Upper lobe of right lung (tissue), 1 donor: Measurements from ENCODE around the gene ANKRD50. TPM values are rescaled to one million over a fixed set of nuclear protein-coding genes. Genes with fewer than 3 reads are reported as not detected.

Experiments used
- ATAC-seq: fragments of 200-7000 bp; cut with Tn5 transposase; one replicate; pipeline ENCODE4 v1.9.1; 2020; ENCODE audit warnings: mild to moderate bottlenecking, moderate library complexity
- DNase-seq: peaks from one replicate; pipeline ENCODE4 v3.0.0-alpha.2; 2020
- H3K27ac ChIP-seq: fragments of 200-600 bp; one replicate; pipeline ENCODE4 v1.8.0; 2022
- H3K27me3 ChIP-seq: fragments of 200-600 bp; one replicate; pipeline ENCODE4 v1.8.0; 2022; ENCODE audit warnings: mild to moderate bottlenecking
- H3K36me3 ChIP-seq: fragments of 200-600 bp; one replicate; pipeline ENCODE4 v1.8.0; 2022
- H3K4me1 ChIP-seq: fragments of 200-600 bp; one replicate; pipeline ENCODE4 v1.8.0; 2022
- H3K4me3 ChIP-seq: fragments of 200-600 bp; one replicate; pipeline ENCODE4 v1.8.0; 2022; ENCODE audit warnings: mild to moderate bottlenecking
- H3K9me3 ChIP-seq: fragments of 200-600 bp; one replicate; pipeline ENCODE4 v1.8.0; 2022
- intact Hi-C: fragments of 100-400 bp; cut with DNase I; formaldehyde crosslinking; loops from one replicate; pipeline ENCODE4 v1.11.0; 2022
- total RNA-seq: library from RNA; stranded (reverse); fragmentation: NEBNext Ultra II Directional; extraction: Animal tissue kit (Norgen Biotek cat#: 25700); gene quantifications from one replicate; pipeline ENCODE4 v1.2.1, GENCODE V29; 2021
- TF ChIP-seq, protein P1 (sequence below): fragments of 200-600 bp; IDR thresholded peaks from one replicate; pipeline ENCODE4 v1.8.0; 2022; ENCODE audit warnings: antibody characterized with exemption
- donor health status: DM: no; HTN: yes; CAD: no; lungs with severe emphysema.

Gene ANKRD50
- total RNA-seq, 1 donor from 2014 or later = 25.9 TPM

- no peaks in the 10 kb centered on the region for H3K36me3 ChIP-seq
- no peaks in the 10 kb centered on the region for H3K4me1 ChIP-seq
- no peak overlapping the region for H3K27ac ChIP-seq
- ATAC-seq (peak; percentile 24), DNase-seq (no peak)
- TF ChIP-seq, protein P1, sequence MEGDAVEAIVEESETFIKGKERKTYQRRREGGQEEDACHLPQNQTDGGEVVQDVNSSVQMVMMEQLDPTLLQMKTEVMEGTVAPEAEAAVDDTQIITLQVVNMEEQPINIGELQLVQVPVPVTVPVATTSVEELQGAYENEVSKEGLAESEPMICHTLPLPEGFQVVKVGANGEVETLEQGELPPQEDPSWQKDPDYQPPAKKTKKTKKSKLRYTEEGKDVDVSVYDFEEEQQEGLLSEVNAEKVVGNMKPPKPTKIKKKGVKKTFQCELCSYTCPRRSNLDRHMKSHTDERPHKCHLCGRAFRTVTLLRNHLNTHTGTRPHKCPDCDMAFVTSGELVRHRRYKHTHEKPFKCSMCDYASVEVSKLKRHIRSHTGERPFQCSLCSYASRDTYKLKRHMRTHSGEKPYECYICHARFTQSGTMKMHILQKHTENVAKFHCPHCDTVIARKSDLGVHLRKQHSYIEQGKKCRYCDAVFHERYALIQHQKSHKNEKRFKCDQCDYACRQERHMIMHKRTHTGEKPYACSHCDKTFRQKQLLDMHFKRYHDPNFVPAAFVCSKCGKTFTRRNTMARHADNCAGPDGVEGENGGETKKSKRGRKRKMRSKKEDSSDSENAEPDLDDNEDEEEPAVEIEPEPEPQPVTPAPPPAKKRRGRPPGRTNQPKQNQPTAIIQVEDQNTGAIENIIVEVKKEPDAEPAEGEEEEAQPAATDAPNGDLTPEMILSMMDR = no peak
- H3K27me3 ChIP-seq = no peaks in the 10 kb centered on the region
- no peak overlapping the region for H3K4me3 ChIP-seq
- H3K9me3 ChIP-seq = no peaks in the 10 kb centered on the region
- intact Hi-C loops = no loop called here
Observed at GRCh38 chr4:124641715-124642381, 70.7 kb downstream of the ANKRD50 start.

- no peaks in the 10 kb centered on the region for H3K9me3 ChIP-seq
- H3K27ac ChIP-seq = no peak overlapping the region
- intact Hi-C loops = no loop called here
- H3K4me1 ChIP-seq = no peaks in the 10 kb centered on the region
- H3K36me3 ChIP-seq = no peaks in the 10 kb centered on the region
- H3K4me3 ChIP-seq = no peak overlapping the region
- TF ChIP-seq, protein P1 = no peak
- DNase-seq (no peak), ATAC-seq (no peak)
- no peaks in the 10 kb centered on the region for H3K27me3 ChIP-seq
Observed at GRCh38 chr4:124640022-124640730, 72.4 kb downstream of the ANKRD50 start.

DNA sequence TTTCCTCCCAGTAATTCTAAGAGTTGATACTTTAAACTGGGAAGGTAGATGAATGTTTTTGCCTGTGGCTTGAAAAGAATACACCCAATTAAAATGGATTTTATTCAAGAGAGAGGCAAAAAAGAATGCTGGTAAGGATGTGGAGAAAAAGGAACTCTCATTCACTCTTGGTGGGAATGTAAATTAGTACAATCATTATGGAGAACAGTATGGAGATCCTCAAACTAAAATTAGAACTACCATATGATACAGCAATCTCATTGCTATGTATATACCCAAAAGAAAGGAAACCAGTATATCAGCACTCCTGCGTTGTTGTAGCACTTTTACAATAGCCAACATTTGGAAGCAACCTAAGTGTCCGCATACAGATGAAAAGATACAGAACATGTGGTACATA lies 75.2 kb downstream of the ANKRD50 start:
- Histone ChIP-seq H3K27ac (no peak overlapping the region), H3K4me1 (no peaks in the 10 kb centered on the region), H3K36me3 (no peaks in the 10 kb centered on the region), H3K4me3 (no peak overlapping the region), H3K9me3 (no peaks in the 10 kb centered on the region), H3K27me3 (no peaks in the 10 kb centered on the region)
- no peak for ATAC-seq
- TF ChIP-seq, protein P1 = no peak
- intact Hi-C loops = no loop called here
- DNase-seq = no peak

DNA sequence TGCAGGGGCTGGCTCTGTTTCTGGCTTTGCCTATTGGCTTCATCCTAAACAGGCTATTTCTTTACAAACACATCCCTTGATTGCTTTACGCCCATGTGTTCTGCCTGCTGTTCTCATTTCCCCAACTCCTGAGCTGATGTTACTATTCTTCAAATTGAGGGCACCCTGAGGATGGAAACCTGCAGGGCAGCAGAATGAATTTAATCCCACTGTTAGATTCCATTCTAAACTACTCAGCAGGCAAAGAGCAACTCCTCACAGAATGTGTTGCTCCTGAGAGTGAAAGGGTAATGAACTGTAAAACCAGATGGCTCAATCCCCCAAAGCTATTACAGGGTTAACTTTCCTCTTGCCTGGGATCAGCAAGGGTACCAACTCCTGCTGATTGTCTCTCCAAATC lies 75.7 kb downstream of the ANKRD50 start:
- TF ChIP-seq, protein P1 = no peak
- no peaks in the 10 kb centered on the region for H3K9me3 ChIP-seq
- intact Hi-C loops = no loop called here
- H3K27me3 ChIP-seq = no peaks in the 10 kb centered on the region
- no peaks in the 10 kb centered on the region for H3K4me1 ChIP-seq
- H3K4me3 ChIP-seq = no peak overlapping the region
- DNase-seq (no peak), ATAC-seq (no peak)
- H3K27ac ChIP-seq = no peak overlapping the region
- H3K36me3 ChIP-seq = no peaks in the 10 kb centered on the region

- no peaks in the 10 kb centered on the region for H3K9me3 ChIP-seq
- no peak for ATAC-seq
Observed at GRCh38 chr4:124635331-124635730, 77.2 kb downstream of the ANKRD50 start.

More at GRCh38 chr4:124635331-124635730, 77.2 kb downstream of the ANKRD50 start:
- no peak overlapping the region for H3K4me3 ChIP-seq
- H3K4me1 ChIP-seq = no peaks in the 10 kb centered on the region
- TF ChIP-seq, protein P1 = no peak
- H3K27ac ChIP-seq = no peak overlapping the region
- H3K27me3 ChIP-seq = no peaks in the 10 kb centered on the region
- DNase-seq = no peak
- no peaks in the 10 kb centered on the region for H3K36me3 ChIP-seq
- intact Hi-C loops = no loop called here
